Measurements from ENCODE around the gene MNAT1. TPM values are rescaled to one million over a fixed set of nuclear protein-coding genes. Genes with fewer than 3 reads are reported as not detected.

Gene MNAT1
- total RNA-seq, 2 experiments from 2014 or later: 40.6 to 42.5 TPM

DNA sequence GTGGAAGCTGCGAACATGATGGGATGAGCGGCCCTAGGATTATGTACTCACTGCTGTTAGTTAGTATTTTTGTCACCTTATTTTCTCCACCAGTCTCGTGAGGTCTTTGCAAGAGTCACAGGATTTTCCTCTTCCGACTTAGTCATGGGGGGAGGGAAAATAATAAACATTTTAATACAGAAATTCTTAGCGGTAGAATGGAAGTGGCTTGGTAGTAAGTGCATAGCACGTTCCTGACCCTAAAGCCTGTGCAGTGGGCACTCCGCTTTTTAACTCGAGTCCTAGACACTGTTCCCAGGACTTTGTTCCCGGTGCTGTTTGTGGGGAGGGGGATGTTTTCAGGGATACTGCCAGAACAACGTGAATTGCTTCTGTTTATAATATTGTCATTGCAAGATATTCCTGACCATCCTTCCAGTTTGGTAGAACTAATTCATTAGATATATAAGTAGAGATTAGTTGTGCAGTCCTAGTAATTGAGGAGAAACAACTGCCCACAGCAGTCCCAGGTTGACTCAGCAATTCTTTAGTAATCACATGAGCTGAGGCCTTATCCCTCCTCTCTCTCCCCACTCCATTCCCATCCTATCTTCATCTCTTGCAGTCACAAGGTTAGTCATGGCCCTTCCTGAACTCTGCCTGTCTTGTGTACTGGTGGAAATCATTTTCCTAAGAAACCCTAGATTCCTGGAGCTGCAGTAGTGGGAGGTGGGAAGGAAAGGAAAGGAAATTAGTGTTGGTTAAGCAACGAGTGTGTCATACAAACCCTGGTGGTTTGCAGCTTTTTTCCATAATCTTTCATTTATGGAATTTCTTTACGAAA lies 247.3 kb downstream of the MNAT1 start:
- POLR2A ChIA-PET: no interaction called here
- CTCF ChIA-PET: interaction anchor here (1.4 kb wide), 1 partner anchor 248 kb away, joined by 3 read pairs; no protein-coding TSS in a partner anchor

DNA sequence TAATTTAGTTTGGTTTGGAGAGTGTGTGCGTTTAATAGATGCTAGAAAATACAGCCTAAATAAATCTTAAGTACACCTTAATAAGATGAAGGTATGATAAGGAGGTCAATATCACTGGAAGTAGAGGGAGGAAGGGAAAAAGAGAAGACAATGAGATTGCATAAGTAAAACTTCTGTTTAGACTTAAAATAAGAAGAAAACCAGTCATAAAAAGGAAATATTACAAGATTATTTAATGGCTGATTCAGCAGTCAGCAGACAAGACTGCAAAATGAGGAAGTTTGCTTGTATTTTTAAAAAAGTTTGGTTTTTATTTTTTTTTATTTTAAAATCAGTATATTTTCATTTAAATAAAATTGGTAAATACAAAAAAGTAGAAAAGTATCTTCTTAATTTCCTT lies 249.6 kb downstream of the MNAT1 start:
- POLR2A ChIA-PET: no interaction called here

DNA sequence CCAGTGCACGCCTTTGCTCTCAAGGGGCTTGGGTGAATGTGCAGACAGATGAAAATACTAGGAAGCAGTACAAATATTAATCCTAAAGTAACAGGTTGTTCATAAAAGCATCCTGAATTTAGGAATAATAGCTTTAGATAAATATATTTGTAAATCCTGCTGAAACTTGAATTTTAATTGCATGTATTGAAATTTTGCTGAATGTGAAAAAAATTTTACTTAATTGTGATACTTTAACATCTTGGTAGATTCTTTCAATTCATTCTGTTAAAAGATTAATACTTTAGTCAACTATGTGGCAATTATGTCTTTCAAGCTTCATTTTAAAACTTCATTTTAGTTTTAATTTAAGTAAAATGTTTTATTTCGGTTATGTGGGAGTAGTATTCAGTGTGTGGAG lies 251.9 kb downstream of the MNAT1 start:
- CTCF ChIA-PET: no interaction called here
- POLR2A ChIA-PET: no interaction called here

More for the DNA sequence above, 249.6 kb downstream of the MNAT1 start:
- CTCF ChIA-PET: no interaction called here

DNA sequence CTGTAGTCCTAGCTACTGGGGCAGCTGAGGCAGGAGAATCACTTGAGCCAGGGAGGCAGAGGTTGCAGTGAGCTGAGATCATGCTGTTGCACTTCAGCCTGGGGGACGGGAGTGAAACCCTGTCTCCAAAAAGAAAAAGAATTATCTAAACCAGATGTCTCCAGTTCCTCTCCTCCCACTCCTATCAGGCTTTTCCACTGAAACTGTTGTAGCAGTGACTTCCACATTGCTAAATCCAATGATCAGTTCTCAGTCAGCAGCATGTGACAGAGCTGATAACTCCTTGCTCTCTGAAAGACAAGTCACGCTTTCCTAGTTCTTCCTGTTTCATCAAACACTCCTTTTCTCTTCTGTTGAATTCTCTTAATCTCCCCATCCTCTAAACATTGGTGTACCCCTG lies 255.0 kb downstream of the MNAT1 start:
- CTCF ChIA-PET: no interaction called here
- POLR2A ChIA-PET: no interaction called here

DNA sequence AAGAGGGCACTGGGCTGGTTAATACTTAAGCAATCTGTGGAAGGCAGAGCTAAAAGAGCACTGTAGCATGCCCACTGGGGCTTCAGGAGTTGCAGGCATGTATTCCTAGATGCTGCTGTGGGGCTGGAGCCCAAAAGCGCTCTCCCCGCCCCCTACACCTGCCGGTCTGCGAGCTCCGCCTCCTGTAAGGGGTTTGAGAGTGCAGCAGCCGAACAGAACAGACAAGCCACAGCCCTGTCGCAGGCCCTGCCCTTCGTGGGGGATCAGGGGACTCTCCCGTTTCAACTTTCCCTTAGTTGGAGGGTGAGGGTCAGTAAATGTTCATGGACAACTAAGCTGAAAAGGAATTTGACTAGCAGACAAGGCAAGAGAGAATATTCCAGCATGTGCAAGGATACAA lies 264.1 kb downstream of the MNAT1 start:
- ChIA-PET POLR2A (no interaction called here), CTCF (no interaction called here)

DNA sequence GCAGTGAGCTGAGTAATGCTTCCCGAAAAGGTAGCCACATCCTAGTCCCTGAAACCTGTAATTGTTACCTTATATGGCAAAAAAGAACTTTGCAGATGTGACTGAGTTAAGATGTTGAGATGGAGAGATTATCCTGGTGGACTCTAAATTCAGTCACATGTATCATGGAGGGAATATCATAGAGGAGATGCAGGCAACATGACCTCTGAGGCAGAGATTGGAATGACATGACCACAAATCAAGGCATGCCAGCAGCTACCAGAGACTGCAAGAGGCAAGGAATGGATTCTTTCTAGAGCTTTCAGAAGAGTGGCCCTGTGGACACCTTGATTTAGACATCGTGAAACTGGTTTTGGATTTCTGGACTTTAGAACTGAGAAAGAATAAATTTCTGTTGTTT lies 265.0 kb downstream of the MNAT1 start:
- CTCF ChIA-PET: no interaction called here
- POLR2A ChIA-PET: no interaction called here

DNA sequence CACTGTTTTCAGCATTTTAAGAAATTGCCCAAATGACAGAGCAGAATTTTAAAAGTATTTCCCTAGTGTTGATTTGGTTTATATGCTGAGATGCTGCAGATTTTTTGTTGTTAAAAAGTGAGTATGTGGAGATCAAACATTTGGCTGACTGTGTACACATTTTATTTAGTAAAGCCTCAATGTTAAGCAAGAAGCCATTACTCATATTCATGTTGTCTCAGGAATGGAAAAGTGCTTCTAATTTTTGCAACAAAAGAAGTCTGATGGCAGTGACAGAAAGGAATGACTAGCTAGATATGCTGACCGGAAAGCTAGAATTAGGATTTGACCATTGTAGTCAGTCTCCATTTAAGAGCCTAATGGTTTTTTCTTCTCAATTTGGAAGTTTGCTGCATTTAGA lies 269.0 kb downstream of the MNAT1 start:
- POLR2A ChIA-PET: no interaction called here
- CTCF ChIA-PET: no interaction called here

DNA sequence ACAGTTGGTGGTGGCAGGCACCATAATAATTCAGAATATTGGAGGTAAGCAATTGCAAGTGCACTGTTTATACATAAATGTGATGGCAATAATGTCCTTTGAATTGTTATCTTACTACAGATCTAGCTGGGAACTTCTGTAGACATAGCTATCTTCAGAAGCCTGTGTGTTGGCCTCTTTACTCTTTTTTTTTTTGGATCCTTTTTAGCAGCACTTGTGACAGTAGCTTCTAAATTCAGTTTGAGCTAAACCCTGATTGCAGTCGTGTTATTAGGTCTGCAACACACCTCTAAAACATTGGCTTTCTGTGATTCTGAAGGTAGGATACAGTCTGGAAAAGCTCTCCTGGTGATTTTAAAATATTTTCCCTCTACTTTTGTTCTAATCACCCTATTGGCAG lies 285.0 kb downstream of the MNAT1 start:
- ChIA-PET CTCF (interaction anchor here (0.7 kb wide), 1 partner anchor 260 kb away, joined by 3 read pairs; no protein-coding TSS in a partner anchor), POLR2A (no interaction called here)

Other genes with a start within 250 kb of the MNAT1 start
- gene C14orf39, start 248.7 kb upstream of the MNAT1 start, total RNA-seq: not detected
- gene SIX6, start 225.6 kb upstream of the MNAT1 start, total RNA-seq: not detected
- gene SIX1, start 85.3 kb upstream of the MNAT1 start, total RNA-seq: not detected
- under 1 TPM; 0.10 to 0.17 TPM for gene SIX4, start 10.4 kb upstream of the MNAT1 start, total RNA-seq
- gene TRMT5, start 246.3 kb downstream of the MNAT1 start, total RNA-seq: 10 to 100 TPM; 18.4 to 21.1 TPM
- 1 to 10 TPM; 4.4 to 4.7 TPM for gene SLC38A6, start 246.5 kb downstream of the MNAT1 start, total RNA-seq